Measurements from ENCODE around the gene IL4R. TPM values are rescaled to one million over a fixed set of nuclear protein-coding genes. Genes with fewer than 3 reads are reported as not detected.

IL4R gene
- total and polyA plus RNA-seq, 2 of the 13 experiments (the other 11 are each of a cell fraction or from before 2014, with no cell fraction given), result 15.9 to 49.6 TPM

- TF ChIP-seq ZNF589 (CRISPR knock-in tag; conservative IDR thresholded peaks at IDR 0.05) (no peak), THAP8 (CRISPR knock-in tag; IDR thresholded peaks at IDR 0.05; ENCODE audit: borderline replicate concordance) (no peak), ZFY (CRISPR knock-in tag; IDR thresholded peaks at IDR 0.05) (peak; percentile 39), KLF11 (CRISPR knock-in tag; IDR thresholded peaks at IDR 0.05) (no peak), ADNP (CRISPR knock-in tag; IDR thresholded peaks at IDR 0.05) (no peak), TBX3 (IDR thresholded peaks at IDR 0.05; ENCODE audit: borderline replicate concordance) (no peak), ZNF724P (CRISPR knock-in tag; IDR thresholded peaks at IDR 0.05; ENCODE audit: borderline replicate concordance) (no peak), FOXO1 (CRISPR knock-in tag; IDR thresholded peaks at IDR 0.05) (peak; percentile 93), GLI4 (CRISPR knock-in tag; IDR thresholded peaks at IDR 0.05; ENCODE audit: borderline replicate concordance) (no peak), ZNF552 (CRISPR knock-in tag; IDR thresholded peaks at IDR 0.05; ENCODE audit: borderline replicate concordance) (0 out of 2 replicates have a peak, but pooled peaks have one; percentile 4), ZNF260 (CRISPR knock-in tag; IDR thresholded peaks at IDR 0.05; ENCODE audit: borderline replicate concordance, low read depth) (no peak), MYC (CRISPR knock-in tag; IDR thresholded peaks at IDR 0.05; ENCODE audit: borderline replicate concordance) (no peak), FOXA1 (IDR thresholded peaks at IDR 0.05) (no peak), FOXA1 (CRISPR knock-in tag; IDR thresholded peaks at IDR 0.05) (peak; percentile 86), ZBTB7B (CRISPR knock-in tag; IDR thresholded peaks at IDR 0.05) (peak; percentile 51; the same call in 1 of the 2 replicates), TAF15 (IDR thresholded peaks at IDR 0.05; ENCODE audit: low read depth, low read length, poor library complexity, severe bottlenecking) (no peak), ZFP36L2 (CRISPR knock-in tag; IDR thresholded peaks at IDR 0.05) (peak; percentile 61; the same call in 1 of the 2 replicates), GLMP (CRISPR knock-in tag; IDR thresholded peaks at IDR 0.05; ENCODE audit: borderline replicate concordance) (no peak), ZC3H4 (CRISPR knock-in tag; IDR thresholded peaks at IDR 0.05; ENCODE audit: borderline replicate concordance) (no peak), ARNT2 (CRISPR knock-in tag; IDR thresholded peaks at IDR 0.05; ENCODE audit: low read depth) (no peak), ARID2 (CRISPR knock-in tag; IDR thresholded peaks at IDR 0.05; ENCODE audit: borderline replicate concordance) (no peak), ZNF749 (CRISPR knock-in tag; IDR thresholded peaks at IDR 0.05; ENCODE audit: borderline replicate concordance) (no peak; the same call in none of the 2 replicates), HIVEP1 (CRISPR knock-in tag; IDR thresholded peaks at IDR 0.05) (no peak), TCF12 (IDR thresholded peaks at IDR 0.05) (no peak), TCF12 (CRISPR knock-in tag; IDR thresholded peaks at IDR 0.05) (no peak)
- TF ChIP-seq, protein P1, sequence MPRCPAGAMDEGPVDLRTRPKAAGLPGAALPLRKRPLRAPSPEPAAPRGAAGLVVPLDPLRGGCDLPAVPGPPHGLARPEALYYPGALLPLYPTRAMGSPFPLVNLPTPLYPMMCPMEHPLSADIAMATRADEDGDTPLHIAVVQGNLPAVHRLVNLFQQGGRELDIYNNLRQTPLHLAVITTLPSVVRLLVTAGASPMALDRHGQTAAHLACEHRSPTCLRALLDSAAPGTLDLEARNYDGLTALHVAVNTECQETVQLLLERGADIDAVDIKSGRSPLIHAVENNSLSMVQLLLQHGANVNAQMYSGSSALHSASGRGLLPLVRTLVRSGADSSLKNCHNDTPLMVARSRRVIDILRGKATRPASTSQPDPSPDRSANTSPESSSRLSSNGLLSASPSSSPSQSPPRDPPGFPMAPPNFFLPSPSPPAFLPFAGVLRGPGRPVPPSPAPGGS (CRISPR knock-in tag; IDR thresholded peaks at IDR 0.05), result no peak
- TF ChIP-seq, protein P2, sequence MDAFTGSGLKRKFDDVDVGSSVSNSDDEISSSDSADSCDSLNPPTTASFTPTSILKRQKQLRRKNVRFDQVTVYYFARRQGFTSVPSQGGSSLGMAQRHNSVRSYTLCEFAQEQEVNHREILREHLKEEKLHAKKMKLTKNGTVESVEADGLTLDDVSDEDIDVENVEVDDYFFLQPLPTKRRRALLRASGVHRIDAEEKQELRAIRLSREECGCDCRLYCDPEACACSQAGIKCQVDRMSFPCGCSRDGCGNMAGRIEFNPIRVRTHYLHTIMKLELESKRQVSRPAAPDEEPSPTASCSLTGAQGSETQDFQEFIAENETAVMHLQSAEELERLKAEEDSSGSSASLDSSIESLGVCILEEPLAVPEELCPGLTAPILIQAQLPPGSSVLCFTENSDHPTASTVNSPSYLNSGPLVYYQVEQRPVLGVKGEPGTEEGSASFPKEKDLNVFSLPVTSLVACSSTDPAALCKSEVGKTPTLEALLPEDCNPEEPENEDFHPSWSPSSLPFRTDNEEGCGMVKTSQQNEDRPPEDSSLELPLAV (CRISPR knock-in tag; conservative IDR thresholded peaks at IDR 0.05; ENCODE audit: low read depth), result no peak
These were observed 44.2 kb upstream of the IL4R start (continued) for GRCh38 chr16:27269300-27270150.

All from HepG2 (cell line).